Non-pigmented ciliary epithelial cell (primary cell): ENCODE measurements around the gene BTRC.

ENCODE experiments used
- DNase-seq: peaks from one replicate; pipeline ENCODE4 v3.0.0-alpha.2; 2010; ENCODE audit warnings: low read depth

Gene BTRC

DNA sequence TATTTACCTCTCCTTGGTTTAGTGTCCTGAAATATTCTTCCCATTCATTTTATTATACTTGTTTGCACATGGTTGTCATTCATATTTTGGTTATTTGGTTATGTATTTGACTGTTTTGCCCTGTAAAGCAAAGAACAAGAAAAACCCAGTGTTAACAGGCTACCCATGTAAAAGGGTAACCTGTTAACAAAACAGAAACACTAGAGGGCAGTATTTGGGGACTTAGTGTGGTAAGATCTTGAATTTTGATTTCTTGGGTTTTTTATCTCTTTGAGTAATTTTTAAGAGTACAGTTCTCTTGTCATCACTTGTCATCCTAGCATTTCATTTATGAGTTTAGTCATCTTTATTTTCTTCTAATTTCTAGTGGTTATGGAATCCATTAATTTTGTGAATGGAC, 182.8 kb downstream of the BTRC start:
- no peak for DNase-seq

DNA sequence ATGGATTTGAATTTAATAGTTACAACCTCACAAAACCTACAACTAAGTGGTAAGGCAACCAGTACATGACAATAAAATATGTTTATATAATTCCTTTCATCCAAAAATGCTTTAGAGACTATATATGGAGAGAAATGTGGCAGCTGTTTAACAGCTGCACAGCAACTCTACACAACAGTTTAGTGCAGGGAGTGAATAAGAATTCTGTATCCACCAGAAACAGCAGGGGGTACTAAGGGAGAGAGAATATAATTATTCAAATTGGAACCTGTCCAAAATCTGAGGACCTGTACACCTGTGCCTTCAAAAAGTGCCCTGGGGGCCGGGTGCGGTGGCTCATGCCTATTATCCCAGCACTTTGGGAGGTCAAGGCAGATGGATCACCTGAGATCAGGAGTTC, 184.5 kb downstream of the BTRC start:
- DNase-seq: no peak

- DNase-seq: no peak
Observed at GRCh38 chr10:101545898-101546297, 191.9 kb downstream of the BTRC start.

DNA sequence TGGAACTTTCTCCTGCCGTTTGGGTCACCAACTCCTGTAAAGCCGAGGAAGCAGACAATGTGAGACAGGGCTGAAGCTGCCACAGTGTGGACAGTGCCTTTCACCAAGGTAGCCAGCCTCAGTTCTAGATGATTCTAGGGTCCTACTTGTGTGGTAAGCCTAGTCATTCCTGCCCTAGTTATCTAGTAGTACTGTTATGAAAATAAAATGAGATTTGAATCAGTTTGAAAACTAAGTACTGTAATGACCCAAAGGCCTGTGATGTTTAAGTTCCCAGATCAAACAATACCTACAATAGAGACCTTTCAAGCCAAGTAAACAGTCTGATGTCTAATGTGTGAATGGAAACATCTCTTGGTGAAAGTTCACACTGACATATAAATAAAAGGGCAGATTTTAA, 197.0 kb downstream of the BTRC start:
- no peak for DNase-seq

- DNase-seq: no peak
Observed at GRCh38 chr10:101552442-101552841, 198.5 kb downstream of the BTRC start.

GRCh38 chr10:101557541-101557940, 203.6 kb downstream of the BTRC start:
- no peak for DNase-seq

DNA sequence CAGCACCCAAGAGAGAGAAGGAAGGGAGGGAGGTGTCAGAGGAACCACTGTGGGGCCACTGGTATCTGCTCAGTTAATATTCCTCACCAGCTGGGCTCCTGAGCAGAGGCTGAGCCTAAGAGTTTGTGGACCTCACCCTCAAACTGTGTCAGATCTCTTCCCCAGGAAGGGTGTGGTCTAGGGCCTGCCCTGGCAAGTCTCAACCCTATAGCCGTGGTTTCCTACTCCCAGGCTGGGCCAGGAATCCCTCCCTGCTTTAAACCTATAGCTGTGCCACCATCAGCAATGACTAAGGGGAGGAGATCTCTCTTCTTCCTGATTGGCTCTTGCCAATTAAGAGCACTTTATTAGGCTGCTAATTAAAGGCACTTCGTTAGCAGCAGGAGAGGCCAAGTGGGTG, 204.2 kb downstream of the BTRC start:
- DNase-seq: no peak

DNA sequence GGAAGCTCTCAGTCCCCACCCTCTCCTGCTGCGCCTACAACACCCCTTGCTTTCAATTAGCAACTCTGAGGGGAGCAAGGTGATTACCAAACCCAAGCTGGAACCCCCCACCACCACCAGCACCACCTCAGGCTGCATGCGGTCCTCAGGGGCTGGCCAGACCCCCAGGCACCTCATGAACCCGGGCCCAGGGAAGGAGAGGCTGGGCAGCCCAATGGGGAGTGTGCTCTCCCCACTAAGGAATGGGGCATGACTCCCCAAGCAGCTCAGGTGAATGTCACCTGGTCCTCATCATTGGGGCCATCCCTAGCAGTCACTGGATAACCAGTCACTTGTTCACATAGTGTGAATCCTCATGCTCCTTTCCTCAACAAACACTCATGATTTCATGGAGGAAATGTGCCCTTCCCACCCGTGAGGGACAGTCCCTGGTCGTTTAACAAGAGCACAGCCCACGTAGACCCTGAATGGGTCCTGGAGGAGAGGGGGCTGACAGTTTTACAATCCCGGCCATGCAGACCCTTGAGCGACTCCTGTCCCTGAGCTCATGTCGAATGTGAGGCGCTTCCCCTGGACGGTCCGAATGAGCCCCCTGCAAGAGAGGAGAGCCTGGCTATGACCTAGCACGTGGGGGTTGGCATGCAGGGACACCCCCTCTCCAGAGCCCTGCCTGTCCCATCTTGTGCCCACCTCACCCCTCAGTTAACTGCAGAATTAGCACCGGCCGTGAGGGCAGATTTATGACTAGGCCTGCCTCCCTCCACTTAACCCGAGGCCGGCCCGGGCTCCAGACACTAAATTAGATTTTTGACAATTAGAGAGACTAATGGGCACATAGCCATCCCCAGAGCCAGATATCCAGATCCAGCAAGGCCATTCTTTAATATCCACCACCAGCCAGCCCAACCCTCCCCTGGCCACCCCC, 205.0 kb downstream of the BTRC start:
- no peak for DNase-seq

DNA sequence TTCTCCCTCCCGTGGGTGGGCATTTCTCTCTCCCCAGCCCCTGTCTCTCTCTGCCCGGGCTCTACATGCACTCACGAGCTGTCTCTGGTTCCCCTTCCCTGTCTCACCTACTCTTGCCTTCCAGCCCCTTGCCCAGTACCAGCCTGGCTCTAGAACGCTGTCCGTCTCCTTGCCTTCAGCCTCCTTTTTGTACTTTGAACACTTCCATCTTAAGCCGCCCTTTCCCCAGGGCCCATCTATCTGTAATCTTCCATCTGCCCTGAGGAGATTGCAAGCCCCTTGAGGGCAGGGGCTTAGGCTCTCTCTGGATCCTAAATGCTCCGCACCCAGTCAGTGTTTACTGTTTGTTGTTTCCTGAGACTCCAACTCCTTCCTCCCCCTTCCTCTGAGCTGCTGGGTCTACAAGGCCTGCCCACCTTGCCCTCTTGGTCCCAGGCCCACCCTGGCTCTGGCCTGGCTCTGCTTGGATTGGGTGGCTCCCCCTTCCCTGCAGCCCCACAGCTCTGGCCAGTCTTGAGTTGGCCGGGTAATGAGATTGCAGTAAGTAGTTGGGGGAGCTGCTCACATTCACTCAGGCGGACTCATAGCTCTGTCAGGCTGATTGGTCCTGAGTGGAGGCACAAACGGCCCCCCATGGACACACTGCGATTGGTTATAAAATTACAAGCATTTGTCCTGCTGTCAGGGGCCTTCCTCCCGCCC, 205.8 kb downstream of the BTRC start:
- DNase-seq: no peak

GRCh38 chr10:101560298-101561067, 206.5 kb downstream of the BTRC start:
- DNase-seq: no peak

- DNase-seq: no peak
Observed at GRCh38 chr10:101561068-101561915, 207.3 kb downstream of the BTRC start.

DNA sequence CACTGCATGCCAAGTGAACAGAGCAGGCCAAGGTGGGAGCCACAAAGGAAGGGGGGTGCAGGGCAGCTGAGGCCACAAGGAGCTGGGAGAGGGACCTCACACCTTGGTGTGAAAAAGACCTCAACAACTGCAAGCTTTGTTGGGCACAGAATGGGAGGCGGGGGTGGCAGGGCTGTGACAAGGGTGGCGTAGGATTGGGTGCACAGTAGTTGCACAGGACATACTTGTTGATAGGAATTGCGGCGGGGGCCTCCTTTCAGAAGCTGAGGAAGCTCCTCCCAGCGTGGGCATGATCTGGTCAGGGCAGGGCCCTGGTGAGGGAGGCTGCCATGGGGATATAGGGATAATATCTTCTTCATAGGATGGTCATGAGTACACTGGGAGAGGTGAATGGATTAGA, 208.3 kb downstream of the BTRC start:
- no peak for DNase-seq

DNA sequence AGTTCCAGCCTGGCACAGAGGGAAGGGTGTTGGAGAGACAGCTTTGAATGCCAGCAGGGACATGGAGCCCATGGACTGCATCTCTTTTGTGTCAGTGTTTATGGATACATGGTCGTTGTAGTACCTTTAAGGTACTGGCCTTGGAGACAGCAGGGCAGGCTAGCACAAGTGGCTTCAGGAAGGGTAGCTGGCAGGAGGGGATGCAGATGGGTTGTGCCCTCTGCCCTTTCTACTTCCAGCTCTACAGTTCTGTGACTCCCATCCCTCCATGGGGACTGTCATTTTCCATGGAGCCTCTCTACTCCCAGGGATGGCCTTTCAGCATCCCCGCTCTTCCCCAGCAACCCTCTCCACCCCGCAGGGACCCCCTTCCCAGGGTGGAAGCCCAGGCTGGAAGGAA, 209.0 kb downstream of the BTRC start:
- DNase-seq: no peak

GRCh38 chr10:101563497-101564040, 209.6 kb downstream of the BTRC start:
- DNase-seq: no peak

GRCh38 chr10:101564490-101564991, 210.6 kb downstream of the BTRC start:
- no peak for DNase-seq

GRCh38 chr10:101565370-101565900, 211.5 kb downstream of the BTRC start:
- no peak for DNase-seq

DNA sequence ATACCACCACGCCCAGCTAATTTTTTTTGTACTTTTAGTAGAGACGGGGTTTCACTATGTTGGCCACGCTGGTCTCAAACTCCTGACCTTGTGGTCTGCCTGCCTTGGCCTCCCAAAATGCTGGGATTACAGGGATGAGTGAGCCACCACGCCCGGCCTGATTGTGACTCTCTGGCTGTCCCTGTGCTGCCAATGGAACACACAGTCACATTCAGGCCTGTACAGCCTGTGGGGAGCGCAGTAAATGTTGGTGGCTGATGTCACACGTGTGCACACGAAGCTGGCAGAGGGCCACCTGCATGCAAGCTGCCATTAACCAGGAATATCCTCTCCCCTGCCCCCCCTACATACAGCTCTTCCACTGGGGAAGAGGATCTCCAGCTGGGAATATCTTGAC, 212.0 kb downstream of the BTRC start:
- DNase-seq: no peak

DNA sequence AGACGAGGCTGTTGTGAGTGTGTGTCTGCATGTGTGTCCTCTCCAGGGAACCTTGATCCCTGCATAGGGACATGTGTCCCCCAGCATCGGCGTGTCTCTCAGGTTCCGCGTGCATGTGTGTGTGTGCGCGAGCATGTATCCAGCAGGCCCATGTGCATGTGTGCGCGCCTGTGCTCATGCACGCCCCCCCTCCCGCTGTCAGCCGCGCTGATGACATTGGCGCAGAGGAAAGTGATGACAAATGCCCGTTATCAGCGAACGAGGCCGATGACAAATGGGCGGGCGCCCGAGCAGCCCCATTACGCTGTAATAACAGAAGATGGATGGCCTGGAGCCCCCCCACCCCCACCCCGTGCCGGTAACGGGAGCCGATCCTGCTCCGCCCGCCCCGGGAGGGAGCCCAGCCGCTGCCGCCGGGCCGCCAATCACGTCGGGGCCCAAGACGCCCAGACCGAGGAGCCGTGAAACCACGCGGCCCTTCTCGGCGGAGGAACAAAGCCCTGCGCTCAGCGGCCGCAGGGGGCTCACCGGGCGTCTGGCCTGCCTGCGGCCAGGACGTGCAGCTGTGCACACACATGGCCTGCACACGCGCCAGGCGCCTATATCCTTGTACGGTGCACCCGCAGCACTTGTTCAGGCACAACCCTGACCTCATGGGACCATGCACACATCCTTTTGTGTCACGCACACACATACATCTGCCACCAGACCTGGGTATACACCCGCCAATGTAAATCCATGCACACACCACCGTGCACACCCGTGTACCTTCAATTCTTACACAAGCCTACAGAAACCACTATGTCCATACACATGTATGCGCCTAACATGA, 212.6 kb downstream of the BTRC start:
- no peak for DNase-seq

DNA sequence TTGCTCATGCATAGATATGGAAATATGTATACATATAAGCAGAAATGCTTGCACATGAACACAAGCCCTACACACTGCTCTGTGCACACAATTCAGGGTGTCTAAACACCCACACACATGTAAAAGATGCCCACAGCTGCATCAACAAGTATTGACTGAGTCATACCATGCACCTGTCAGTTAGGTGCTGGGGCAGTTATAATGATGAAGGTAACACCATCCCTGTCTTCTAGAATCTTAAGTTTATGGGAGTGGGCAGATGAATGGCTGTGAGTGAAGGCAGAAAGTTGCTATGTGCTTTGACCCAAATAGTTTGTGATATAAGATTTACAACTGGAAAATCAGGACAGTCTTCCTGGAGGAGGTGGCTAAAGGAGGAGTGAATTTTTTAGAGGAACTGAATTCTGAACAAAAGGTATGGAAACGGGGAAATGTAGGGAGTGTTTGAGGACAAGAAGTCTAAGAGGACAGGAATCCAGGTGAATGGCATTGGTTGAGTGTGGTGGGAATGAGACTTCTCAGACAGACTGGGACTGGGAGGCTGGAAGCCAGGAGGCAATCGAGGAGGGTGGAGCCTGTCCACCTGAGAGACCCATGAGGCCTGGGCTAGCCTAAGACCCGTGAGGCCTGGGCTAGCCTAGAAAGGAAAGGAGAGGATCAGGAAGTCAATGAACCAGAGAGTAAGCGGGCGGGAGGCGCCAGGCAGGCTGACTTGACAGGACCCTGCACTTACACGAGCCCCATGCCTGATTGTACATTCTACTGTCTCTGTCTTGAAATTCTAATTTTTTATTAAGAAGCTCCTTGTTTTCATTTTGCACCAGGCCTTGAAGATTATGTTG, 213.4 kb downstream of the BTRC start:
- no peak for DNase-seq
